Endodermal cell (in vitro differentiated cells): ENCODE data around the gene PPP1R2B. TPM values are rescaled to one million over a fixed set of nuclear protein-coding genes. Genes with fewer than 3 reads are reported as not detected.

Experiments used
- DNase-seq: peaks from one replicate; pipeline ENCODE4 v3.0.0-alpha.2; 2017
- H3K27ac ChIP-seq: 2 replicates; pipeline ENCODE4 v1.5.1; 2013; ENCODE audit warnings: mild to moderate bottlenecking, low read depth, low read length, moderate library complexity
- H3K27me3 ChIP-seq: 2 replicates; pipeline ENCODE4 v1.6.1; 2013; ENCODE audit warnings: mild to moderate bottlenecking, low read length, moderate library complexity; ENCODE audit not compliant: insufficient read depth, control insufficient read depth, poor library complexity, severe bottlenecking
- H3K36me3 ChIP-seq: 2 replicates; pipeline ENCODE4 v1.7.0; 2013; ENCODE audit warnings: mild to moderate bottlenecking, low read length, moderate library complexity; ENCODE audit not compliant: control insufficient read depth, insufficient read depth
- H3K4me1 ChIP-seq: one replicate; pipeline ENCODE4 v1.7.0; 2013; ENCODE audit warnings: low read length; ENCODE audit not compliant: control insufficient read depth, insufficient read depth
- H3K4me3 ChIP-seq: 2 replicates; pipeline ENCODE4 v1.5.1; 2013; ENCODE audit warnings: mild to moderate bottlenecking, low read length, moderate library complexity
- H3K9ac ChIP-seq: 2 replicates; pipeline ENCODE4 v1.6.1; 2013; ENCODE audit warnings: mild to moderate bottlenecking, low read length, moderate library complexity; ENCODE audit not compliant: poor library complexity, severe bottlenecking; ENCODE audit errors: extremely low read depth
- H3K9me3 ChIP-seq: 2 replicates; pipeline ENCODE4 v1.6.1; 2013; ENCODE audit warnings: mild to moderate bottlenecking, low read length, moderate library complexity; ENCODE audit not compliant: control insufficient read depth
- H3K27ac Mint-ChIP-seq: 2 replicates; pipeline ENCODE4 v1.8.0; 2020; ENCODE audit warnings: mixed read lengths
- H3K27me3 Mint-ChIP-seq: 2 replicates; pipeline ENCODE4 v1.8.0; 2021; ENCODE audit warnings: mild to moderate bottlenecking, mixed read lengths; ENCODE audit not compliant: insufficient read depth
- H3K36me3 Mint-ChIP-seq: 2 replicates; pipeline ENCODE4 v1.8.0; 2020; ENCODE audit warnings: low read depth, mixed read lengths
- H3K4me1 Mint-ChIP-seq: 2 replicates; pipeline ENCODE4 v1.8.0; 2020; ENCODE audit warnings: mixed read lengths
- H3K4me3 Mint-ChIP-seq: 2 replicates; pipeline ENCODE4 v1.8.0; 2020; ENCODE audit warnings: mild to moderate bottlenecking, moderate library complexity, mixed read lengths
- H3K9me3 Mint-ChIP-seq: 2 replicates; pipeline ENCODE4 v1.8.0; 2020; ENCODE audit warnings: mild to moderate bottlenecking, mixed read lengths
- CTCF ChIP-seq: fragments of 200-600 bp; sonication (generic); conservative IDR thresholded peaks from 2 replicates; pipeline ENCODE4 v1.5.0; 2021; ENCODE audit warnings: antibody characterized with exemption, mild to moderate bottlenecking
- WGBS, 2 experiments: methylation state at CpG; one replicate each; pipeline versions ENCODE4 v1.1.5 to v1.1.7; 2013; ENCODE audit warnings: missing lambda C conversion rate in 2 of 2, mixed read lengths in 1 of 2; ENCODE audit not compliant: insufficient coverage in 1 of 2, insufficient read length in 1 of 2; 5-methylcytosine and 5-hydroxymethylcytosine counted together
- long read RNA-seq, 4 experiments: library from polyadenylated mRNA in 2 of 4; library from RNA in 1 of 4; library from capped mRNA in 1 of 4; stranded (forward) in 3 of 4; unstranded in 1 of 4; transcript quantifications; one replicate each; pipeline ENCODE4 v2.0.0, GENCODE V29; 2020 to 2021; ENCODE audit warnings: inconsistent platforms in 1 of 4
- polyA plus RNA-seq, 2 experiments: library from polyadenylated mRNA; stranded (reverse); fragments of 50-300 nt; gene quantifications; one replicate each; pipeline ENCODE4 v1.2.3, GENCODE V29; 2013
- total RNA-seq, 2 donors: library from RNA; stranded (reverse); fragmentation: NEBNext Ultra II Directional in 1 of 2; extraction: Animal tissue kit (Norgen Biotek cat#: 25700) in 1 of 2; gene quantifications; 2 replicates in 1 of 2; 3 replicates in 1 of 2; pipeline ENCODE4 v1.2.1, GENCODE V29; 2021

Gene PPP1R2B
- not detected for total RNA-seq
- polyA plus RNA-seq (2013, experiment 1 of 2) = not detected
- not detected for polyA plus RNA-seq (2013, experiment 2 of 2)
- long read RNA-seq, experiment 1 = 0 reads
- long read RNA-seq, experiment 2 = 0 reads
- long read RNA-seq, experiment 3 = 0 reads
- long read RNA-seq, experiment 4 = 0 reads

GRCh38 chr5:156850206-156850751 is at the start of gene PPP1R2B:
PPP1R2B (plus strand) TSS chr5:156850295; CDS start chr5:156850563, 268 bp downstream.
- no peaks in the 10 kb centered on the region for H3K36me3 ChIP-seq
- DNase-seq = no peak
- WGBS, 2 experiments = 94 to 96% methylated on average over 34 to 46 of the region's 48 CpGs
- no peak within 1 kb of the TSS for H3K4me3 ChIP-seq
- Mint-ChIP-seq H3K9me3 (peaks cover 22% of the 10 kb centered on the region), H3K4me1 (no peaks in the 10 kb centered on the region), H3K4me3 (no peak within 1 kb of the TSS), H3K27me3 (peaks cover 17% of the 10 kb centered on the region), H3K27ac (no peak within 1 kb of the TSS), H3K36me3 (peaks cover 3% of the 10 kb centered on the region)
- H3K27ac ChIP-seq = no peak within 1 kb of the TSS
- peaks cover 10% of the 10 kb centered on the region for H3K9me3 ChIP-seq
- H3K4me1 ChIP-seq = no peaks in the 10 kb centered on the region
- TF ChIP-seq CTCF = no peak
- H3K27me3 ChIP-seq = no peaks in the 10 kb centered on the region
- no peak within 1 kb of the TSS for H3K9ac ChIP-seq

- DNase-seq = peak; percentile 78
- no peak for TF ChIP-seq CTCF
- Mint-ChIP-seq H3K36me3 (no peaks in the 10 kb centered on the region), H3K9me3 (peaks cover 5% of the 10 kb centered on the region), H3K27me3 (no peaks in the 10 kb centered on the region), H3K27ac (peak overlapping the region; percentile 20), H3K4me1 (peaks cover 24% of the 10 kb centered on the region), H3K4me3 (no peak overlapping the region)
- Histone ChIP-seq H3K9ac (no peak overlapping the region), H3K9me3 (no peaks in the 10 kb centered on the region), H3K27me3 (peaks cover 5% of the 10 kb centered on the region), H3K4me3 (no peak overlapping the region), H3K36me3 (no peaks in the 10 kb centered on the region), H3K4me1 (peaks cover 11% of the 10 kb centered on the region), H3K27ac (no peak overlapping the region)
- 18% methylated on average over 3 of the region's 3 CpGs; no CpG with 5 or more reads in 1 of the 2 experiments for WGBS, 2 experiments
Measured at GRCh38 chr5:156800929-156801328, 49.2 kb upstream of the PPP1R2B start.

GRCh38 chr5:156802501-156802900 is 47.6 kb upstream of the PPP1R2B start:
- H3K27ac ChIP-seq = peak overlapping the region; percentile 5
- H3K4me1 ChIP-seq = peaks cover 11% of the 10 kb centered on the region
- H3K27me3 ChIP-seq = peaks cover 5% of the 10 kb centered on the region
- Mint-ChIP-seq H3K4me3 (no peak overlapping the region), H3K27me3 (no peaks in the 10 kb centered on the region), H3K9me3 (peaks cover 11% of the 10 kb centered on the region), H3K36me3 (peaks cover 2% of the 10 kb centered on the region), H3K27ac (no peak overlapping the region), H3K4me1 (peaks cover 24% of the 10 kb centered on the region)
- no peak for TF ChIP-seq CTCF
- H3K9ac ChIP-seq = no peak overlapping the region
- 41 to 74% methylated on average over 4 to 5 of the region's 5 CpGs for WGBS, 2 experiments
- no peak for DNase-seq
- H3K4me3 ChIP-seq = no peak overlapping the region
- H3K36me3 ChIP-seq = no peaks in the 10 kb centered on the region
- no peaks in the 10 kb centered on the region for H3K9me3 ChIP-seq
